Epidermal melanocyte (primary cell): ENCODE data around the gene SRRM5.
"Not testable (repeated sequence)": the region's sequence is repeated elsewhere in the genome, so short reads cannot be mapped to it uniquely, and the experiment has no call there.

Experiments used
- DNase-seq: peaks from one replicate; pipeline ENCODE4 v3.0.0; 2011; ENCODE audit warnings: low spot score; ENCODE audit not compliant: insufficient read length

The SRRM5 gene, protein sequence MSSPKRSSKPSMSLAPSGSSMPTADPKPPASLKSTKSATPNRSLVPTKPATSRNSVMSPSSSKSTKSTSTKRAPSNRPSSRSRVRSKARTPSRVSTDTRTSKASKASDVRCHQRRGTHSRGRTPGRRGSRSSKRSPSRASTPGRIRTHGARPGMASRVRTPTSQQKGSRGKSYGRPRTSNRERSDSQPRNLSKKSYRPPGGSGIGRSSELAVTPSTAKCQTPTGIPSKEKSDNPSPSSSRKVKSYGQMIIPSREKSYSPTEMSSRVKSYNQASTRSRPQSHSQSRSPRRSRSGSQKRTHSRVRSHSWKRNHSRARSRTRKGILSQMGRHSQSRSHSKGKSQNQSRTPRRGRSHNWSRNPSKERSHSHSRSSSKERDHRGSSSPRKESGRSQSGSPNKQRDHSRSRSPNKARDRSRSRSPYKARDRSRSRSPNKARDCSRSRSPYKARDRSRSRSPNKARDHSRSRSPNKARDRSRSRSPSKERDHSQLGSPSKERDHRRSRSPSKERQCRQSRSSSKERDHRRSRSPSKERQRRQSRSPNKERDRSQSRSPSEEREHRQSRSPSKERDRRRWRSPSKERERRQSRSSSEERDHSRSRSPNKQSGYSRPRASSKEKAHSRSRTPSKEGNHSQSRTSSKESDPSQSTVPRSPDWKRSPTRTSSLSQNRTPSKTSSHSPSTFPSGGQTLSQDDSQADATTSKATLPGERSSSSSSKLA

DNA sequence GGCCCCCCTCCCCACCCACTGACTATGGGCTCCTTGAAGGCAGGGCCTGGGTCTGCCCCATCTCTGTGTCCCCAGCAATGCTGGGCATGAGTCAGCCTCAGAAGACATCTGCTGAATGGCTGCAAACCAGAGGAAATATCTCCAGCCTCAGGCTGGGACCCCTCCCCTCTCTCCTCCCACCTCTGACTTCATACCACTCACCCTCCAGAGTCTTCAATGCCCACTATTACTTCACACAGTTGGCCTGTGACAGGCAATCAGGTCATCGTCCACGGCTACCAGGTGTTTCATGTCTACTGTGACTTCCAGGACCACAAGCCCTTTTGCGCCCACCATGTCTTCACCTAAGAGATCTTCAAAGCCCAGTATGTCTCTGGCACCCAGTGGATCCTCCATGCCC lies at the start of gene SRRM5:
SRRM5 (plus strand) TSS at position 301 of the 400 bp plus-strand sequence; CDS start at position 335, 34 bp downstream.
- no peak for DNase-seq

DNA sequence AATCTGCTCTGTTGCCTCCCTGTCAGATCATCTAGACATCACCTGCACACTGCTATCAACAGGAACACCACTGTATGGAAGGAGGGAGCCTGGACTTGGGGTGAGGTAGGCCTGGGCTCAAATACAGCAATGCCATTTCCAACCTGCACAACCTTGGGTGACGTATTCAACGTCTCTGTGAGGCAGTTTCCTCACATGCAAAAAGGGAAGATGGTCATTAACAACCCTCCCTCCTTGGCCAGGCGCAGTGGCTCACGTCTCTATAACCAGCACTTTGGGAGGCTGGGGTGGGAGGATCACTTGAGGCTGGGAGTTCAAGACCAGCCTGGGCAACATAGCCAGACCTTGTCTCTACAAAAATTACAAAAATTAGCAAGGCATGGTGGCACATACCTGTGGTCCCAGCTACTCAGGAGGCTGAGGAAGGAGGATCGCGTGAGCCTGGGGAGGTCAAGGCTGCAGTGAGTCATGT lies 49.6 kb upstream of the SRRM5 start:
- DNase-seq, result no peak

DNA sequence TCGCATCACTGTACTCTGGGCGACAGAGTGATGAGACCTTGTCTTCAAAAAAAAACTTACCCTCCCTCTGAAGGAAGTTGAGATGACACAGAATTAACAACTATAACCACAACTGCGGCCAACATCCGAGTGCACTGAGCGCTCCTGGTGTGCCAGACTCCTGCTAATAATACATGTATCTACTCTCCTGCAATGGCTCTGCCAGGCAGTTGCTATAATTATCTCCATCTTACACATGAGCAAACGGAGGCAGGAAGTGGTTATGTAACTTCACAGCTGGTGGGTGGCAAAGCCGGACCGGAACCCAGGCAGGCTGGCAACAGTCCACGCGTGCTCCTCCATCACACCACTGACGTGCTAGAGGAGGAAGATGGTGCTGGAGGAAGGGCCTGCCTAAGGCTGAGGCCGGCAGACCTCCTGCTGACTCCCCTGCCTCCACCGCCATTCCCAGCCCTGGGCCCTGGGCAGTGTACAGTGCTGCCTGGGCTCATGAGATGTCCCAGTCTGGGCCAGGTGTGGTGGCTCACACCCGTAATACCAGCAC lies 49.1 kb upstream of the SRRM5 start:
- no peak for DNase-seq

DNA sequence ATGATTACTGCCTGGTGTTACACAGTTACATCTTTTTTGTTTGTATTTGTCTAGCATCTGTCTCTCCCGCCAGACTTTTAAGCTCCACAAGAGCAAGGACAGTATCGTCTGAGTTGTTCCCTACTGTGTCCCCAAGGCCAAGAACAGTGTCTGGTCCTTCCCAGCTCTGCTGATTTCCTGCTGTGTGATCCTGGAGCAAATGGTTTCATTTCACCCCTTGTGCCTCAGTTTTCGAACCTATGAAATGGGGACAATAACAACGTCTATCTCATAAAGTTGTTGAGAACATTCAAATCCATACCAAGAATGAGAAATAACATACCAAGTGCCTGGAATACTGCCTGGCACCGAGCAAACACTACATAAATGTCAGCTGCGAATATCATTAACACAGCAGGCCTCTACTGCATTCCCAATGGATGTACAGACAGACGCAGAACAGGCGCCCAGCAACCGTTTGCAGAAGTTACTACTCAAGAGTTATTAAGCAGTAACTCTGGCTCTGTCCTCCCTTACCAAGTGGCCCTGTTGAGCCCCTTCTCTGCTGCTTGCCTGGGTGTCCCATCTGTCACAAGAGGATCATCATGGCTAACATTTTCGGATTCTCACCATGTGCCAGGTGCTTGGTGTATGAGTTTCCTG lies 48.0 kb upstream of the SRRM5 start:
- no peak for DNase-seq

DNA sequence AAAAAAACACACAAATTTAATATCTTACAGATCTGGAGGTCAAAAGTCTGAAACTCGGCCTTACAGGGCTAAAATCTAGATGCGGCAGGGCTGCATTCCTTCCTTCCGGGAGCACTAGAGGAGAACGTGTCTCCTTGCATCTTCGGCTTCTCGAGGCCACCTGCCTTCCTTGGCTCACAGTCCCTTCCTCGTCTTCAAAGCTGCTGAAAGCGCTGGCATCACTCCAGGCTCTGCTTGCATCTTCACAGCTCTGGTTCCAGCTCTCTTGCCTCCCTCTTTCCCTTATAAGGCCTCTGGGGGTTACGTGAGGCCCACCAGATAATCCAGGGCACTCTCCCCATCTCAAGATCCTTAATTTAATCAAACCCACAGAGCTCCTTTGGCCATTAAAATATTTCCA lies 47.1 kb upstream of the SRRM5 start:
- no peak for DNase-seq

DNA sequence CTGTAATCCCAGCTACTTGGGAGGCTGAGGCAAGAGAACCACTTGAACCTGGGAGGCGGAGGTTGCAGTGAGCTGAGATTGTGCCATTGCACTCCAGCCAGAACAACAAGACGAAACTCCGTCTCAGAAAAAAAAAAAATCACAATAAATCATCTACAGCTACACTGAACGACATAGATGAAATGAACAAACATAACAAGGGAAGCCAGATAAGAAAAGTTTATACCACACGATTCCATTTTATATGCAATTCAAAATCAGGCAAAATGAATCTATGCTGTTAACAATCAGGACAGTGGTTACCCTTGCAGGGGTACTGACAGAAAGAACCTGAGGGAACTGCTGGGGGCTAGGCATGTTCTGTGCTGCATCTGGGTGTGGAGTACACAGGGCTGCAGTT lies 42.2 kb upstream of the SRRM5 start:
- DNase-seq, result no peak

DNA sequence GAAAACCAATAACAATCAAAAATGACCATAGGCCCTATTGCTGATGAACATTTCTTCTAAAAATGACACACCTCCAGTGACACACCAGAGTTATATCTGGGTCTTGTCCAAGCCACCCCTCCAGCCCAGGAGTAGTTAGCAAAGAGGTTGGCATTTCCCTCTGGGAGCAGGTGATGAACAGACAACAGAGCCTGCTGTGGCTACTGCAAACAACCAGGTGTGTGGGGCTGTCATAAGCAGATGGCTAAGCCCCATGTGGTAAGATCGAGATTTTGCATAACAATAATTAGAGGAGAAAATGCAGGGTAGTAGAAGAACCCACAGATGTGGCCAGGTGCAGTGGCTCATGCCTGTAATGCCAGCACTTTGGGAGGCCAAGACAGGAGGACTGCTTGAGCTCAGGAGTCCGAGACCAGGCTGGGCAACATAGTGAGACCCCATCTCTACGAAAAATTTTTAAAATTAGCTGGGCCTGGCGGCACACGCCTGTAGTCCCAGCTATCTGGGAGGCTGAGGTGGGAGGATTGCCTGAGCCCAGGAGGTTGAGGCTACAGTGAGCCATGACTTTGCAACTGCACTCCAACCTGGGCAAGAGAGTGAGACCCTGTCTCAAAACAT lies 41.6 kb upstream of the SRRM5 start:
- DNase-seq, result no peak

DNA sequence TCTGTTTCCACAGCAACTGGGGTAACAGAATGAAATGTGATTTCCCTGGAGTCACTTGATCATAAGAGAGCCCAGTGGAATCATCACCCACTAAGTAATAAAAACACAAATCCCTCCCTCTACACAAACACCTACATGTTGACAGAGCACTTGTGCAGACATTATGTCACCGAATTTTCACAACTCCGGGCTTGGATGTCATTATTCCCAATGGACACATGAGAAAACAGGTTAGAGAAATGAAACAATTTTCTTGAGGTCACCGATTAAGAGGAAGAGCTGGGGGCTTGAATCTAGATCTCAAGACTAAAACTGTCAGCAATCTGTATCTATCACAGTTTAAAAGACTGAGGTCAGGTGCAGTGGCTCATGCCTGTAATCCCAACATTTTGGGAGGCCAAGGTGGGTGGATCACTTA lies 39.7 kb upstream of the SRRM5 start:
- no peak for DNase-seq

DNA sequence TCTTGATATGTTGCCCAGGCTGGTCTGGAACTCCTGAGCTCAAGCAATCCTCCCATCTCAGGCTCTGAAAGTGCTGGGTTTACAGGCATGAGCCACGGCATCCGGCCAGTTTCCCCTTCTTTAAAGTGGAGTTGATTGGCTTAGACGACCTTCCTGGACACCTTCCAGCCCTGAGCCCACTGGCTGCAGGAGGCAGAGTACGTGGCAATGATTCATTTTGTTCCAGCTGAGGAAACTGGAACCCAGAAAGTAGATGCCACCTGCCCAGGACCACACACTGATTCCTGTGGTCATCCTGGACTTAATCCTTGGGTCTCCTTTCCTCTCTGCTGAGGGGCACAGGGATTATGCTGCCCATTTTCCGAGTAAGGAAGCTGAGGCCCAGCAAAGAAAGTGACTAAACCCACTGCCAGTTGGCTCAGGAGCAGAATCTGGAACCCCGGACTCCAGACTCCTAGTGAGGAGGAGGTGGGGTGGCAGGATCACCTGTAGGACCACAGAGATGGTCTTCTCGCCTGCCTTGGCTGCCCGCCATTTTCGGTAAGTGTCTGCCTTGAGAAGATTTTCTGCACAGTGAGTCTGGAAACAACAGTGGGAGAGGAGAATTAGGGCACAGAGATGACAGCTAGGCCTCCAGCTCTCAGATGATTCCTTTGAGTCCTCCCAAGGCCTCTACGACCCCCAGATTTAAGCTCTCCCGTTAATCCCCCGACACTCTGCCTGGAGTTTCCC lies 37.3 kb upstream of the SRRM5 start:
- no peak for DNase-seq

DNA sequence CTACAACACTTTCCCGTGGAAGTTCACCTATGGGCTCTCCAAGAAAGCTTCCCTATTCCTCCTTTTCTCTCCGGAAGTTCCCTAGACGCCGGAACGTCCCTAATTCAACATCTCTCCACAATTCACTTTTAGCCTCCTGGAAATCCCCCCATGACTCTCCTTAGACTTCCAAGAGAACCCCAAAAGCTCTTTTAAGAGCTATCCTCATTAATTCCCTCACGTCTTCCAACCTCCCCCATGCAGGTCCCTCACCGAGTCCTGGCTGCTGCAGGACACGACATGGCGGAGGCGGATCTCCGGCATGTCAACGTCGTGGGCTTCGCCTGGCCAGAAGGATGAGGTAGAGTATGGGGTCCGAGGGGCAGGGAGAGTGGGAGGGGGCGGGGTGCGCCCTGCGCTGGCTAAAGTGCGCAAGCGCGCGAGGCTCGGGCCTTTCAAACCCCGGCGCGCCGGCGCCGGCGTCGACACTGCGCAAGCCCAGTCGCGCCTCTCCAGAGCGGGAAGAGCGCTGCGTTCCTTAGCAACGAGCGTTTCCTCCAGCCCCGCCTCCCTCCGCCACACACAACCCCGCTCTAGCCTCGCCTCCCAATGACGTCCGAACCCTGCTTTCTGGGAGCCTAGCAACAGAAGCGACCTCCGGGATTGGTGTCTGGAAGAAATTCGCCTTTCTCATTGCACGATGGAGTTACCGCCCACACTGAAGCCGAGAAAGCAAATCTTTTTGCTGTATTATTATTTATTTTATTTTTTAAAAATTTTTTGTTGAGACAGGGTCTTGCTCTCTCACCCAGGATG lies 36.5 kb upstream of the SRRM5 start, which contains the start of the genes PINLYP and XRCC1:
PINLYP (plus strand) TSS at position 646 of the 795 bp plus-strand sequence. CDS start 1,391 bp downstream, outside the sequence.
XRCC1 (minus strand) TSS at position 372 of the 795 bp plus-strand sequence; CDS start at position 303, 69 bp downstream.
- DNase-seq, result peak; percentile 95

DNA sequence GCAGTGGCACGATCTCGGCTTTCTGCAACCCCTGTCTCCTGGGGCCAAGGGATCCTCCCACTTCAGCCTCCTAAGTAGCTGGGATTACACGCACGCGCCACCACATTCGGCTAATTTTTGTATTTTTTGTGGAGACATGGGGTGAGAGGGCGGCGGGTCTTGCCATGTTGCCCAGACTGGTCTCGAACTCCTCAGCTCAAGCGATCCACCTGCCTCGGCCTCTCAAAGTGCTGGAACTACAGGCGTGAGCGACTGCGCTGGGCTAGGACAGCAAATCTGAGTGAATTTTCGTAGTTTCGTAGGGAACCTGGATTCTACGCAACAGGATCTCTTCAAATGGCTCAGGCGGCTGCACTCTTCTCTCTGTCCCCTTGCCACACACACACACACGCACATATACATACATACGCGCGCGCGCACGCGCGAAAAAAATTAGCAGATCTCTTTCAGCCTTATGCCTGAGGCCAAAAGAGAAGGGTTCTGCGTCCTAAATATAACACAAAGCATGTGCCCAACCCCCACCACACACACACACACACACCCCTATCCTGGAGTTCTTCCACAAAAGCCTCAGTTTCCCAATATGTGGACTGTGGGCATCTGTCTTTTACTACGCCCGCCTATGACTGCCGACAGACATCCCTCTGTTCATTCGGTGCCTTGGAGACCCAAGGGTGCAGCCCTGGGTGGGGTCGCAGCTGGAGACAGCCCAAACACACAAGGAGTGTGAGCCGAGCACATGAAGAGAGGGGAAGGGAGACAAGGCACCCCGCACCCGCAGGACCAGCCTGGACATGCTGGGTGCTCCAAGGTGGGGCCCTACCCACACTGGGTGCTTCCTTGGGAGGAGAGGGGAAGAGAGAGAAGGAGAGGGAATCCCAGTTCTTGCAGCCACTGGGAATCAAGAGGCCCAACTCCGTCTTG lies 35.7 kb upstream of the SRRM5 start:
- DNase-seq, result no peak

DNA sequence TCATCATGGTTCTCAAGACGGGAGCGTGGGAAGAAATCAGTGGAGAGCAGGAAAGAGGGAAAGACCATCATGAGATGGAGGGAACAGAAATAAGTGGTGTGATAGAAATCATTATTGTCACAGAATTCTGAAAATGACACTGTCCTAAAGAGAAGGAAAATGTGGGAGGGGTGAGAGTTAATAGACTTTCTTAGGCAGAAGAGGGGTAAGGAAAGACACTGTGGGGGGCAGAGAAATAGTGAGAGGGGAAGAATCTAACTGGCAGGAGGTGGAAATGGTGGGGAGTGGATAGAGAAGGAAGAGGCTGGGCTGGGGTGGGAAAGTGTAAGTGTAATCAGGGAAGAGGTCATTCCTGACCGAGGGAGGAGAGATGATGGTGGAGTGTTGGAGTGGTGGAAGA lies 33.1 kb upstream of the SRRM5 start:
- no peak for DNase-seq

DNA sequence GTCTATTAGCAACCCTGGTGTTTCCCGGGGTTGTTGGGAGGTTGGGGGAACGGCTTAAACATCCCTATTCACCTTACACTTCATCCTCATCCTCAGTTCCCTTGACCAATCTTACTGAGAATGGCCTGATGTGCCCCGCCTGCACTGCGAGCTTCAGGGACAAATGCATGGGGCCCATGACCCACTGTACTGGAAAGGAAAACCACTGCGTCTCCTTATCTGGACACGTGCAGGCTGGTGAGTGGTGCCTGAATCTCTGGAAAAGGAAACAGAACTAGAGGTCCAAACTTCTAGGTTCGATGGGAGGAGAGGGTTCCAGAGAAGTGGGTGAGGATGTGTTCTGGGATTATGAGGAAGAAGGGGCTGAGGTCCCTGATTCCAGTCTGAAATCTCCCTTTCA lies 30.4 kb upstream of the SRRM5 start:
- no peak for DNase-seq

DNA sequence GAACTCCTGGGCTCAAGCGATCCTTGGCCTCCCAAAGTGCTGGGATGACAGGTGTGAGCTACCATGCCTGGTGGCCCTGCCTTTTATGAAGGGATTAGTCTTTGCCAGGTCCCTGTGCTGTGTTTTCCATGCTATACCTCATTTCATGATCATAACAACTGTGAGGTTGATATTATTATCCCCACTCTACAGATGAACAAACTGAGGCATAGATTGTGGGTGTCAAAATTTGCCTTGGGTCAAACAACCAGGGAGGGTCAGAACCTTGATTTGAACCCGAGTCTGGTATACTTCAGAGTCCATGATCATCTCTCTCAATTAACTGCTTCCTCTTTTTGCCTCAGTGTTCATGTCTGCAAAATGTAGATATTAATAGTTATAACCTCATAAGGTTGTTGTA lies 29.4 kb upstream of the SRRM5 start:
- DNase-seq, result no peak

DNA sequence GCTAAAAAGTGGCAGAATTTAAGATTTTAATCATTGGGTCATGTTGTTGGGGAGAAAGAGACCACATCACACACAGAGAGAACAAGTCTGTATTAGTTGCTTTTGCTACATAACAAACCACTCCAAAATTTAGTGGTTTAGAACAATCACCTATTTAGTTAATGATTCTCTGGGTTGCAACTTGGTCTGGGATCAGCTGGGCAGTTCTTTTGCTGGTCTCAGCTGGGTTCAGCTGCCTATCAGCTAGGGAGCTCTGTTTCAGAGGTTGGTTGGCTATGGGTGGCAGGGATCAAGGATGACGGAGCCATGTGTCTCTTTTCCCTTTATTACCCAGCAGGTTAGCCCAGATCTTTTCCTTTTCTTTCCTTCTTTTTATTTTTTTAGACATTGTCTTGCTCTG lies 27.4 kb upstream of the SRRM5 start:
- no peak for DNase-seq

DNA sequence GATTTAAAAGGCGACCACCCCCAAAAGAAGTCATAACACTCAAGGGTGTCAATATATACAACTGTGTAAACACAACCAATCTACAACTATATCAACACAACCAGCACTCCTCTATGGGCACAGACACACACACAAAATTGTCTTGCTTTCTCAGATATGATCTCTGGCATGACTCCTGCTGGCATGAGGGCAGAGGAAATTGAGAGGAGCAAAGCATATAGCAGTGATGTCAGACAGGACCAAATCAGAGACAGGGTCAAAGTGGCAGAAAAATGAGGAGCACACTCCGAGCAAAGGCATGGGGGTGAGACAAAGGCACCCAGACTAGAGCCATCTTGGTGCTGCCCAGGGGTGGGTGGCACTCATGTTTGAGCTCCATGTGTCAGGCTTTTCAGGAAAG lies 25.5 kb upstream of the SRRM5 start:
- no peak for DNase-seq

DNA sequence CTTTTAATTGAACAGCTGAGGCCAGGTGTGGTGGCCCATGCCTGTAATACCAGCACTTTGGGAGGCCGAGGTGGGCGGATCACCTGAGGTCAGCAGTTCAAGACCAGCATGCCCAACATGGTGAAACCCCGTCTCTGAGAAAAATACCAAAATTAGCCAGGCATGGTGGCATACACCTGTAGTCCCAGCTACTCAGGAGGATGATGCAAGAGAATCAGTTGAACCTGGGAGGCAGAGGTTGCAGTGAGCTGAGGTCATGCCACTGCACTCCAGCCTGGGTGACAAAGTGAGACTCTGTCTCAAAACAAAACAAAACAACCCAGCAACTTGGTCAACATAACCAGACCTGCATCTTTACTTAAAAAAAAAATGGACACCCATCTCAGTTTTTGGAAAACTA lies 24.9 kb upstream of the SRRM5 start:
- not testable (repeated sequence) for DNase-seq

DNA sequence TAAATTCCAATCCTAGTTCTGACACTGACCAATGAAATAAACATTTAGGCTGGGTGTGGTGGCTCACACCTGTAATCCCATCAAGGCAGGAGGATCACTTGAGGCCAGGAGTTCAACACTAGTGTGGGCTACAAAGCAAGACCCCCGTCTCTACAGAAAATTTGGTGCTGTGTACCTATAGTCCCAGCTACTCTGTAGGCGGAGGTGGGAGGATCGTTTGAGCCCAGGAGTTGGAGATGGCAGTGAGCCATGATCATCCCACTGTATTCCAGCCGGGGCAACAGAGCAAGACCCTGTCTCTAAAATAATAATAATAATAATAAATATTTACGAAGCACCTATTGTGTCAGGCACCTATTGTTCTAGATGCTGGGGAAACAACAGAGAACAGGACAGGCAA lies 22.6 kb upstream of the SRRM5 start:
- DNase-seq, result no peak

DNA sequence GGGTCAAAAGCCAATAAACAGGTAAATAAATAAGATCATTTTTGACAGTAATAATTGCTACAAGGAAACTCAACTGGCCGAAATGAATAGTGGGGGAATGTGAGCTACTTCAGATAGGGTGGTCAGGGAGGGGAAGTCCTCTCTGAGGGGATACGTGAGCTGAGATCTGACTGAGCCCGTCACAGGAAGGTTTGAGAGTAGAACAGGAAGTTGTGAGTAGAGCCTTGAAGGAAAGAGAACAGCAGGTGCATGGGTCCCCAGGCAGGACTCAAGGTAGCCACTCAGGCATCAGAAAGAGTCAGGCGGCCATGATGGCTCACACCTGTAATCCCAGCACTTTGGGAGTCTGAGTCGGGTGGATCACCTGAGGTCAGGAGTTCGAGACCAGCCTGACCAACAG lies 22.2 kb upstream of the SRRM5 start:
- DNase-seq, result no peak
